Esophagus squamous epithelium (tissue), 5 donors: ENCODE data around the gene KRTAP1-1. TPM values are rescaled to one million over a fixed set of nuclear protein-coding genes. Genes with fewer than 3 reads are reported as not detected.

Experiments used
- DNase-seq: peaks from one replicate; lab custom pipeline; 2025; lab: John Stamatoyannopoulos, UW
- H3K27ac ChIP-seq, 4 donors: fragments of 200-600 bp; sonication (generic); one replicate each; pipeline ENCODE4 v1.5.1; 2016 to 2019; ENCODE audit warnings: mild to moderate bottlenecking in 1 of 4
- H3K27me3 ChIP-seq, 4 donors: fragments of 200-600 bp; sonication (generic); 1 replicate in 3 of 4; 2 replicates in 1 of 4; pipeline versions ENCODE4 v1.5.1 to v1.6.0; 2017 to 2021; ENCODE audit warnings: antibody characterized with exemption in 1 of 4
- H3K36me3 ChIP-seq, 3 donors: fragments of 200-600 bp; sonication (generic); one replicate each; pipeline ENCODE4 v1.5.1; 2016 to 2019
- H3K4me1 ChIP-seq, 3 donors: fragments of 200-600 bp; sonication (generic); one replicate each; pipeline ENCODE4 v1.5.1; 2017 to 2019
- H3K4me3 ChIP-seq, 4 donors: fragments of 200-600 bp; sonication (generic); 1 replicate in 3 of 4; 2 replicates in 1 of 4; pipeline ENCODE4 v1.5.1; 2016 to 2019; ENCODE audit warnings: mild to moderate bottlenecking in 2 of 4, moderate library complexity in 1 of 4
- H3K9me3 ChIP-seq, 3 donors: fragments of 200-600 bp; sonication (generic); one replicate each; pipeline ENCODE4 v1.5.1; 2016 to 2019
- POLR2A ChIP-seq, 4 donors: fragments of 450-650 bp; IDR thresholded peaks; one replicate each; pipeline ENCODE4 v1.6.1; 2017; ENCODE audit warnings: antibody characterized with exemption in 4 of 4, mild to moderate bottlenecking in 4 of 4, moderate library complexity in 3 of 4
- WGBS, 2 donors: methylation state at CpG; one replicate each; pipeline ENCODE4 v1.1.5; 2018; 5-methylcytosine and 5-hydroxymethylcytosine counted together
- intact Hi-C: fragments of 100-400 bp; cut with DNase I; formaldehyde crosslinking; loops from one replicate; pipeline ENCODE4 v1.15.0; 2022
- total RNA-seq, 4 donors: library from RNA; depleted of rRNA; stranded (reverse); fragments of >200 nt; gene quantifications; one replicate each; pipeline ENCODE4 v1.1.0, GENCODE V29; 2016
- TF ChIP-seq, protein P1 (sequence below), 6 experiments: fragments of 450-650 bp in 4 of 6; fragments of 200-600 bp in 2 of 6; sonication (generic) in 2 of 6; IDR thresholded peaks; one replicate each; pipeline ENCODE4 v1.5.1; 2016 to 2019; ENCODE audit warnings: antibody characterized with exemption in 6 of 6, mild to moderate bottlenecking in 4 of 6, moderate library complexity in 4 of 6
- donor health status: DM: yes; HTN: yes; CAD: no.

Gene KRTAP1-1
- total RNA-seq, 4 donors from 2014 or later, result not detected

DNA sequence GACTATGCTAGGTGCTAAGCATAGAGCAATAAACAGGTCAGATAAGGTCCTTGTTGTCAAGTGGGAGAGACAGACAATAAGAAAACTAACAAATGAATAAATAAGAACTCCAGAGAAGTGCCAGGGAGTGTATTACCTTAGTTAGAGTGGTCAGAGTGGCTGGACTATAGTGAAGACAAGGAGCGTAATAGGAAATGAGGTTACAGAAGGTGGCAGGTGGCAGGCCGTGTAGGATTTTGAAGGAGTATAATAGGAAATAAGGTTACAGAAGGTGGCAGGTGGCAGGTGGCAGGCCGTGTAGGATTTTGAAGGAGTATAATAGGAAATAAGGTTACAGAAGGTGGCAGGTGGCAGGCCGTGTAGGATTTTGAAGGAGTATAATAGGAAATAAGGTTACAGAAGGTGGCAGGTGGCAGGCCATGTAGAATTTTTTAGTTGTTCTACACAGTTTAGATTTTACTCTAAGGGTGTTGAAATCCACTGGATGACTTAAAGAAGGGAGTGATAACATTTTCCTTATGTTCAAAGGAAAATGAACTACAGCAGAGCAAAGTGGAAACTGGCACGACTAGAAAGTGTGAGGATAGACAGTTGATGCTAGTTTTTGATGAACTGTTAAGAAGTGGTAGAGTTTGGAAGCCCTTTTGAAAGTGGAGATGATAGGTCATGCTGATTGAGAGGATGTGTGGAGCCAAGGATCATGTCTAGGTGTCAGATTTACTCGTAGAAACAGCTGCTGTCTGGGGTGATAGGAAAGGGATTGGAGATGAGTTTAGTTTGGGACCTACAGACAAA is 28.7 kb downstream of the KRTAP1-1 start:
- no peak overlapping the region for H3K27ac ChIP-seq
- intact Hi-C loops, result no loop called here

DNA sequence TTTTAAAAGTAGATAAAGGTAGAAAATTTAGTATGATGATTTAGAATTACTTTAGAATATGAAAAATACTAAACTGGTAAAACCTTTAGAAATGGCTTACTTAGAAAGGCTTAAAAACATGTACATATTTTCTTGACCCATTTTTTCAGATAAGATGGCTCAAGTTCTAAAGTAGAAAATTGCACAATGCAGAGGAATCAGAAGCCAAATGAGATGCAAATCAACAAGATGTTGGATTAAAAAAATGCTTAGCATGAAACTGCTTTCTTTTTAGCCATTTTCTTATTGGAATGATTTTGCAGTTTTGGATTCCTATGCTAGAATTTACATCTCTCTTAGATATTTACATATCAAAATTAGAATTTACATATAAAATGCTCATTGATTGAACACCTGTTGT is 30.8 kb downstream of the KRTAP1-1 start:
- TF ChIP-seq, protein P1, sequence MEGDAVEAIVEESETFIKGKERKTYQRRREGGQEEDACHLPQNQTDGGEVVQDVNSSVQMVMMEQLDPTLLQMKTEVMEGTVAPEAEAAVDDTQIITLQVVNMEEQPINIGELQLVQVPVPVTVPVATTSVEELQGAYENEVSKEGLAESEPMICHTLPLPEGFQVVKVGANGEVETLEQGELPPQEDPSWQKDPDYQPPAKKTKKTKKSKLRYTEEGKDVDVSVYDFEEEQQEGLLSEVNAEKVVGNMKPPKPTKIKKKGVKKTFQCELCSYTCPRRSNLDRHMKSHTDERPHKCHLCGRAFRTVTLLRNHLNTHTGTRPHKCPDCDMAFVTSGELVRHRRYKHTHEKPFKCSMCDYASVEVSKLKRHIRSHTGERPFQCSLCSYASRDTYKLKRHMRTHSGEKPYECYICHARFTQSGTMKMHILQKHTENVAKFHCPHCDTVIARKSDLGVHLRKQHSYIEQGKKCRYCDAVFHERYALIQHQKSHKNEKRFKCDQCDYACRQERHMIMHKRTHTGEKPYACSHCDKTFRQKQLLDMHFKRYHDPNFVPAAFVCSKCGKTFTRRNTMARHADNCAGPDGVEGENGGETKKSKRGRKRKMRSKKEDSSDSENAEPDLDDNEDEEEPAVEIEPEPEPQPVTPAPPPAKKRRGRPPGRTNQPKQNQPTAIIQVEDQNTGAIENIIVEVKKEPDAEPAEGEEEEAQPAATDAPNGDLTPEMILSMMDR (IDR thresholded peaks at IDR 0.05), result no peak
- TF ChIP-seq POLR2A (IDR thresholded peaks at IDR 0.05), result no peak
- no peak for DNase-seq
- Histone ChIP-seq H3K4me1 (peaks cover 0 to 16% (median 0%) of the 10 kb centered on the region in 3 donors), H3K36me3 (no peaks in the 10 kb centered on the region), H3K27ac (no peak overlapping the region), H3K9me3 (no peaks in the 10 kb centered on the region), H3K27me3 (peaks cover 0 to 9% (median 0%) of the 10 kb centered on the region in 4 donors), H3K4me3 (no peak overlapping the region)
- intact Hi-C loops, result no loop called here

More for the DNA sequence above, 28.7 kb downstream of the KRTAP1-1 start:
- TF ChIP-seq, protein P1 (IDR thresholded peaks at IDR 0.05), result no peak
- peaks cover 0 to 21% (median 0%) of the 10 kb centered on the region in 4 donors for H3K27me3 ChIP-seq
- no peak overlapping the region for H3K4me3 ChIP-seq
- 77 to 82% methylated on average over 6 of the region's 6 CpGs for WGBS, 2 donors
- no peaks in the 10 kb centered on the region for H3K9me3 ChIP-seq
- peaks cover 0 to 24% (median 0%) of the 10 kb centered on the region in 3 donors for H3K4me1 ChIP-seq
- no peaks in the 10 kb centered on the region for H3K36me3 ChIP-seq
- no peak for DNase-seq

DNA sequence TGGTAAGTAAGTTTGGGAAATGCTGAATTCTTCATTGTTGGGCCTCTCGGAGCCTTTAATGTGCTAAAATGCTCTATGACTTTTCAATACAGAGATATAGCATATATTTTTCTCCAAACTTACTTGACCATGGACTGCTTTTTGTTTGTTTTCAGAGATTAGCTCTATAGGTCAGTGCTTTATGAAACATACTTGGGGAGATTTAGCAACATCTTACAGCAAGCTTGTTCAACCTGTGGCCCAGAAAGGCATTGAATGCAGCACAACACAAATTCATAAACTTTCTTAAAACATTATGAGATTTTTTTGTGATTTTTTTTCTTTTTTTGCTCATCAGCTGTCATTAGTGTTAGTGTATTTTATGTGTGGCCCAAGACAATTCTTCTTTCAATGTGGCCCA is 31.3 kb downstream of the KRTAP1-1 start:
- intact Hi-C loops, result no loop called here
- H3K27ac ChIP-seq, result no peak overlapping the region
- 76 to 95% methylated on average over 1 of the region's 1 CpG for WGBS, 2 donors

DNA sequence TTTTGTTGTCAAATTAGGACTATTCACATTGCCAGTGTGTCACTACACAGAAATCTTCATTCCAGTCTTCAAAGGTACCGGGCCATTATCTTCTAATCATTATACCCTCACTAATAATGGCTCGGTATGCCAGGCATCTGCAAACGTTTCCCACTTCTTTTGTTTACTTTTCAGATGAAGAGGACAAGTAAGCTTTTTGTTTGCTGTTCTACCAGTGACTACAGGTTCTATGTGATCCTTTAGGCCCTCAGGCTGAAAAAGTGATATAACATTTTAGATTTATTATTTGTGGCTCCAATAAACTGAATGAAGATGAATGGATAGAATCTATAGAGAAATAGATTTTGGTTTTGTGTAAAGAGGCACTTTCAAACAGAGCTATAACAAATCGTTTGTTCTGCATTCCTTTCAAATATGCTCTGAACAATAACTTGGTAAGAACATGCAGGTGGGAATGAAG is 31.9 kb downstream of the KRTAP1-1 start:
- H3K27ac ChIP-seq, result no peak overlapping the region
- peaks cover 0 to 16% (median 0%) of the 10 kb centered on the region in 3 donors for H3K4me1 ChIP-seq
- no peaks in the 10 kb centered on the region for H3K36me3 ChIP-seq
- H3K4me3 ChIP-seq, result no peak overlapping the region
- no peak for DNase-seq
- intact Hi-C loops, result no loop called here
- no peaks in the 10 kb centered on the region for H3K27me3 ChIP-seq
- TF ChIP-seq, protein P1 (IDR thresholded peaks at IDR 0.05), result no peak
- TF ChIP-seq POLR2A (IDR thresholded peaks at IDR 0.05), result no peak
- no peaks in the 10 kb centered on the region for H3K9me3 ChIP-seq
- 31 to 36% methylated on average over 4 of the region's 4 CpGs for WGBS, 2 donors

More for the DNA sequence above, 31.3 kb downstream of the KRTAP1-1 start:
- Histone ChIP-seq H3K9me3 (no peaks in the 10 kb centered on the region), H3K27me3 (peaks cover 0 to 4% (median 0%) of the 10 kb centered on the region in 4 donors), H3K36me3 (no peaks in the 10 kb centered on the region), H3K4me1 (peaks cover 0 to 16% (median 0%) of the 10 kb centered on the region in 3 donors), H3K4me3 (no peak overlapping the region)
- TF ChIP-seq POLR2A (IDR thresholded peaks at IDR 0.05), result no peak
- TF ChIP-seq, protein P1 (IDR thresholded peaks at IDR 0.05), result no peak
- no peak for DNase-seq

DNA sequence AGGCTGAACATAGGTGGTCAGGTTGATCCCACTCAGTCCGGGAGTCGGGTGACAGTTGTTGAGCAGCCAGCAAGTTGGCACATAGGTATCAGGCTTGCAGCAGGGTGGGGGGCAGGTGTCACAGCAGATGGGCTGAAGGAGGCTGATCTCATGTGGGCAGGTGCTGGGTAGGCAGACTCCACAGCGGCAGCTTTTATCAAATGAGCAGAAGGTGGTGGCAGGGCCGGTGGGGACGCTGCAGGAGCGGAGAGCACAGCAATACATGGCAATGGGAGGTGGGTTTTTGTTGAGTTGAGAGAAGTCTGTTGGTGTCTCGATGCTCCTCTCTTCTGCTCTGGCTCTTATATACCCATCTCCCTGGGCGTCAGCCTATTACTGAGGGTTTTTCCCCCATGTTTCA is 32.4 kb downstream of the KRTAP1-1 start, which contains the start of gene KRTAP3-1:
TSS of gene KRTAP3-1 (minus strand) at position 318 of the 400 bp plus-strand sequence. CDS start at position 264, 54 bp downstream.
- Histone ChIP-seq H3K27ac (no peak within 1 kb of the TSS), H3K27me3 (no peaks in the 10 kb centered on the region), H3K36me3 (no peaks in the 10 kb centered on the region), H3K4me3 (no peak within 1 kb of the TSS), H3K4me1 (peaks cover 0 to 21% (median 0%) of the 10 kb centered on the region in 3 donors), H3K9me3 (no peaks in the 10 kb centered on the region)
- DNase-seq, result no peak
- intact Hi-C loops, result no loop called here
- 82 to 86% methylated on average over 7 to 8 of the region's 8 CpGs for WGBS, 2 donors
- TF ChIP-seq POLR2A (IDR thresholded peaks at IDR 0.05), result no peak
- TF ChIP-seq, protein P1 (IDR thresholded peaks at IDR 0.05), result no peak
